H1 (cell line): ENCODE data around the gene NCAPD3. TPM values are rescaled to one million over a fixed set of nuclear protein-coding genes. Genes with fewer than 3 reads are reported as not detected.

Experiments used
- SIN3A ChIP-seq, 2 experiments: IDR thresholded peaks in 1 of 2; conservative IDR thresholded peaks in 1 of 2; 2 replicates each; pipeline ENCODE4 v1.6.1; 2011 to 2012; ENCODE audit warnings: low read length in 2 of 2, improper control_type of control experiment in 1 of 2, low read depth in 1 of 2, mild to moderate bottlenecking in 1 of 2
- SIX5 ChIP-seq: IDR thresholded peaks from 2 replicates; pipeline ENCODE4 v1.6.1; 2011; ENCODE audit warnings: mild to moderate bottlenecking, low read depth, low read length
- SUZ12 ChIP-seq: fragments of 200-600 bp; sonication (generic); IDR thresholded peaks from 2 replicates; pipeline ENCODE4 v1.6.1; 2012; ENCODE audit warnings: mild to moderate bottlenecking, inconsistent platforms, low read length, moderate library complexity, mixed read lengths
- TEAD4 ChIP-seq: IDR thresholded peaks from 2 replicates; pipeline ENCODE4 v1.6.1; 2012; ENCODE audit warnings: low read depth, low read length, inconsistent platforms, mixed read lengths
- polyA plus RNA-seq, 7 experiments: library from polyadenylated mRNA; depleted of rRNA in 3 of 7; stranded (reverse) in 5 of 7; unstranded in 2 of 7; fragments of >200 nt in 5 of 7; fragments of 200-250 nt in 2 of 7; gene quantifications; 1 replicate in 5 of 7; 2 replicates in 1 of 7; 4 replicates in 1 of 7; pipeline versions ENCODE4 v1.2.1 to v1.2.3, GENCODE V29; 2011 to 2013; ENCODE audit warnings: missing spikeins in 2 of 7, mixed read lengths in 2 of 7
- total RNA-seq: library from RNA; stranded (reverse); fragmentation: NEBNext Ultra II Directional; extraction: Animal tissue kit (Norgen Biotek cat#: 25700); gene quantifications from 2 replicates; pipeline ENCODE4 v1.2.1, GENCODE V29; 2021
- TF ChIP-seq, protein P1 (sequence below): IDR thresholded peaks from 2 replicates; pipeline ENCODE4 v1.6.1; 2012; ENCODE audit warnings: low read length, inconsistent platforms

Gene NCAPD3
- total and polyA plus RNA-seq, 2 of the 8 experiments (the other 6 are each of a cell fraction or from before 2014, with no cell fraction given) = 26.5 to 55.2 TPM

DNA sequence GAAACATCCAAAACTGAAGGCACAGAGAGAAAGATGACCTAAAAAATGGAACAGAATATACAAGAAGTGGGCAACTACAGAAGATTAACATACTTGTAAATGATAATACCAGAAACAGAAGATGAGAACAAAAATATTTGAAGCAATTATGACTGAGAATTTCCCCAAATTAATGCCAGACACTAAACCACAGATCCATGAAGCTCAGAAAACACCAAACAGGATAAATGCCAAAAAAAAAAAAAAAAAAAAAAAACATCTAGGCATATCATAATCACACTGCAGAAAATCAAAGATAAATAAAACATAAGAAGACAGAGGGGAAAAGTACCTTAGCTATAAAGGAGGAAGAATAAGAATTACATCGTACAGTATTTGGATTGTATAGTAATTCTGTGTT lies 89.6 kb downstream of the NCAPD3 start (continued):
- TF ChIP-seq, protein P1, sequence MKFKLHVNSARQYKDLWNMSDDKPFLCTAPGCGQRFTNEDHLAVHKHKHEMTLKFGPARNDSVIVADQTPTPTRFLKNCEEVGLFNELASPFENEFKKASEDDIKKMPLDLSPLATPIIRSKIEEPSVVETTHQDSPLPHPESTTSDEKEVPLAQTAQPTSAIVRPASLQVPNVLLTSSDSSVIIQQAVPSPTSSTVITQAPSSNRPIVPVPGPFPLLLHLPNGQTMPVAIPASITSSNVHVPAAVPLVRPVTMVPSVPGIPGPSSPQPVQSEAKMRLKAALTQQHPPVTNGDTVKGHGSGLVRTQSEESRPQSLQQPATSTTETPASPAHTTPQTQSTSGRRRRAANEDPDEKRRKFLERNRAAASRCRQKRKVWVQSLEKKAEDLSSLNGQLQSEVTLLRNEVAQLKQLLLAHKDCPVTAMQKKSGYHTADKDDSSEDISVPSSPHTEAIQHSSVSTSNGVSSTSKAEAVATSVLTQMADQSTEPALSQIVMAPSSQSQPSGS = no peak
- TF ChIP-seq TEAD4 = no peak
- TF ChIP-seq SIX5 = no peak
- no peak for TF ChIP-seq SIN3A (conservative IDR thresholded peaks at IDR 0.05 in 1 of 2, IDR thresholded peaks at IDR 0.05 in 1 of 2; ENCODE audit: low read depth in 1 of 2, low read length in 2 of 2)
- no peak for TF ChIP-seq SUZ12
